Globus pallidus (tissue), 1 donor: ENCODE results near the gene FAM227B.
"Not testable (repeated sequence)": the region's sequence is repeated elsewhere in the genome, so short reads cannot be mapped to it uniquely, and the experiment has no call there.

Experiments
- DNase-seq: peaks from one replicate; pipeline ENCODE4 v3.0.0-alpha.2; 2015; ENCODE audit warnings: low spot score

Gene FAM227B, protein sequence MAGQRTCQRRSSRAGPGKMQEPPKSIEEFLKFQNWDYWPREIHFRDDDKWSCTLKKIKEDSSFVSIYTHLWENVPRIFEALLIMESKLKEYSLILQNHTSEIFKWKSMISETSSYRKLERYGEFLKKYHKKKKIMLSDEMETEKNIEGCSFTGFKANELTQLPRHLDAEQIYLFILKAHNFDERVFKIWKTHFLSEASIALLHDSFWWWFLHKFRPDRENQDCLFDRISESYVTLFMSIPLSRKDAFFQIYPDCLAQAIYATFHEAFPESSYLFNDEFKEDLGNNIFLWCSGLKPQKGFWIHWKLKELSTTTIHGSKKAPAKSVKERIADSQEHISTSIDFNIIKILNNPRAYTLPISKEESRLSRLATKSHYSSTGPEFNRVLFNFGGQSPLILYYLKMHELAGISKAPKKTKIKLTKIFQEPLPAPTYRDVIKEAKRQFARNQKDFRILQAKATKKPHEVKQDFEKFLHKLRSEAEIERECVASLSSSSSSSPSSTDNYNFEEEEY

GRCh38 chr15:49620658-49621368 lies at the start of gene FAM227B, which contains the start of gene DTWD1:
FAM227B (minus strand) TSS chr15:49620818; CDS start chr15:49615171, 5,647 bp downstream.
DTWD1 (plus strand) TSS chr15:49621048; CDS start chr15:49625168, 4,120 bp downstream.
- DNase-seq: peak; percentile 97

DNA sequence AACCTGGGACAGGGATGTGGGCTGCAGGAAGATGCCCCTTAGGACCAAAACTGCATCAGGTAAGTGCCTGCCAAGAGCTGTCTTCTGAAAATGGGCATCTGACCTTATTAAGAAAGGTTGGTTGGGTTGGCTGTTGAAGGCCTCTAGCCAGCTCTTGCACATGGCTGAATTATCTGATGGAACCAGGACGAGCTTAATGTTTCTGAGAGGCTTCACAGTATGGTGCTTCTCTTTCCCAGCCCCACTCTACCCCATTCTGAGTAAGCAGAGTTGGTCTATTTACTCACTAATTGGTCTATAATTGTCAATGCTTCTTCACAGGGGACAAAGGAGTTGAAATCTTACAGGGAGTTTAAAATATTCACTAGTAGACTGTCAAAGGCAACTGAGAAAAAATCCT lies 48.7 kb upstream of the FAM227B start:
- DNase-seq: no peak

DNA sequence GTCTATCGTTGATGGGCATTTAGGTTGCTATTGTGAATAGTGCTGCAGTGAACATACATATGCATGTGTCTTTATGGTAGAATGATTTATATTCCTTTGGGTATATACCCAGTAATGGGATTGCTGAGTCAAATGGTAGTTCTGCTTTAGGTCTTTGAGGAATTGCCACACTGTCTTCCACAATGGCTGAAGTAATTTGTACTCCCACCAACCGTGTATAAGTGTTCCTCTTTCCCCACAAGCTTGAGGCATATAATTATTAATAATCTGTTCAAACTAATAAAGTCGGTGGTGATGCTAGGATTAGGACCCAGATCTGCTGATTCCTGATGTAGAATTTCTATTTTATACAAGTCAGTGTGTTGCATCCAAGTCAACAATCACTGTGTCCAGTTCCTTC lies 45.9 kb upstream of the FAM227B start:
- DNase-seq: not testable (repeated sequence)

- DNase-seq: no peak
Observed at GRCh38 chr15:49664716-49665115, 44.1 kb upstream of the FAM227B start.

DNA sequence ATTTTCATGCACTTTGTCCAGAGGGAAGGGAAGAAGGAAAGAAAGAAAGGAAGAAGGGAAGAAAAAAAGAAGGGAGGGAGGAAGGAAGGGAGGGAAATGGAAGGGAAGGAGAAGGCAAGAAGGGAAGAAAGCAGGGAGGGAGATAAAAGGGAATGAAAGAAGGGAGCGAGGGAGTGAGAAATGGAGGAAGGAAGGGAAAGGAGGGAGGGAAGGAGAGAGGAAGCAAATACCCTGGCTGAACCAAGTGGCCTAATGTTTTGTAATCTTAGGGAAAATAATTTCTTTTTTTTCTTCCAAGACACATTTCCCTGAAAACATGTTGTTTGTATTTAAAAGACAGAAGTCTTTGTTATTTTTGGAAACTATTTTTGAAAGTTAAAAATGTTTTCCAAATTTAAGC lies 36.1 kb upstream of the FAM227B start:
- no peak for DNase-seq

- DNase-seq: no peak
Observed at GRCh38 chr15:49652922-49653321, 32.3 kb upstream of the FAM227B start.

DNA sequence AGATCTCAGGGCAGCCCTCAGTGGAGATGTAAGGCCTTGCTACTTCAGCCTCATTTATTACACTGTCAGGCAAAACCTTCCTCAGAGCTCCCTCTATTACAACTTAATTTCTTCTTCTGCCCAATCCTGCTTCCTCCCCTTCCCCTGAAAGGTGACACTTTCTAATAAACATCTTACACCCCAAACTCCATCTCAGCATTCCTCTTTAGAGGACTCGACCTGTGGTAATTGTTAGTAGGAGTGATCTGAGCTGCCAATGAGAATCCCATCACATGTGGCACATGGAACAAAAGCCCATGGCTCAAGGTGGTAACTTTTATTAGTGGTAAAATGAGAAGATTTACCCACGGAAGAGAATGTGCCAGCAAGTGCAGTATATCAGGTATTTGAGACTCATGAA lies 30.1 kb upstream of the FAM227B start:
- DNase-seq: no peak

DNA sequence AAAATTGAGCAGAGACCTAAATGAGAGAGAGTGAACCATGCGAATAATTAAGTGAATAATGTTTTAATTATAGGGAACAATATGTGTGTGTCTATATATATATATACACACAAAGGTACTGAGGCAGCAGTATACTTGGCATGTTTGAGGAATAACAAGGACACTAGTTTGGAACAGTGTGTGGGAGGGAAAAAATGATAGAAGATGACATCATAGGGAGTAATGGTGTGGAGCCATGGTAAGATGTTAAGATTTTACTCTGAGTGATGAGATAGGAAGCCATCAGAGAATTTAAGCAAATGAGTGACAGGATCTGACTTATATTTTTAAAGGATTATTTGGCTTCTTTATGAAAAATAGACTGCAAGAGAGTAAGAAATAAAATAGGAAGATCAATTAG lies 29.4 kb upstream of the FAM227B start:
- DNase-seq: no peak

GRCh38 chr15:49646891-49647290 lies 26.3 kb upstream of the FAM227B start:
- no peak for DNase-seq

- DNase-seq: no peak
Observed at GRCh38 chr15:49645941-49646340, 25.3 kb upstream of the FAM227B start.

DNA sequence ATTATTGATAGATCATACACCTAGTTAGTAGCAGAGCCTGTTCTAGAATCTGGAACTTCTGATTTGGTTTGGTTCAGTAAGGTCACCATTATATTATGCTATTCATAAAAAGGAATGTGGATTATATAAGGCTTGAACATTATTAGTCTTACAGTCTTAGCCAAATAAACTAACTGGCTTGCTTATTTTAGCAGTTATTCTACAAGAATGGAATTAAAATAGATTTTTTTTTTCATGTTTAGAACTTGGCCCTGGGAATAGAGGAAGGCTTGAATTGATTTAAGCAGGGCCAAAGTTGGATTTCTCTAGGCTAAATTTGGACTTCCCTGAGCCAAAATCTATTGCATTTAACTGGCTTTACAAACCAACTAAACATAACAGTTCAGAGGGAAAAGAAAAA lies 24.7 kb upstream of the FAM227B start:
- peak; percentile 11 for DNase-seq

GRCh38 chr15:49644364-49644794 lies 23.8 kb upstream of the FAM227B start:
- no peak for DNase-seq

- DNase-seq: no peak
Observed at GRCh38 chr15:49637857-49638256, 17.2 kb upstream of the FAM227B start.

DNA sequence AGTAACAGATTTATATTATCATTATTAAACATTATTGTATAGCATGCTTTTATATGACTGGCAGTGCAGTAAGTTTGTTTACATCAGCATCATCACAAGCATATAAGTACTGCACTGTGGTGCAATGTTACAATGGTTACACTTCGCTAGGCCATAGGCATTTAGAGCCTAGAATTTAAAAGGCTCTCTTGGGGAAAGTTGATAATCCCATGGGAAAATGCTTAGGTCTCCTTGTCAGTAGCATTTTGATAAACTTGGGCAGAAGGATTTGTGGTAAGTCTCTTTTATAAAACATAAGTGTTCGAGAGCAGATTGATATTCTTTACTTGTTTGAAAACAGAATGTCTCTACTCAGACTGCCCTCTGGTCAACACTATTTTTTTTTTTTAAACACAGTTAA lies 7.8 kb upstream of the FAM227B start:
- DNase-seq: no peak

DNA sequence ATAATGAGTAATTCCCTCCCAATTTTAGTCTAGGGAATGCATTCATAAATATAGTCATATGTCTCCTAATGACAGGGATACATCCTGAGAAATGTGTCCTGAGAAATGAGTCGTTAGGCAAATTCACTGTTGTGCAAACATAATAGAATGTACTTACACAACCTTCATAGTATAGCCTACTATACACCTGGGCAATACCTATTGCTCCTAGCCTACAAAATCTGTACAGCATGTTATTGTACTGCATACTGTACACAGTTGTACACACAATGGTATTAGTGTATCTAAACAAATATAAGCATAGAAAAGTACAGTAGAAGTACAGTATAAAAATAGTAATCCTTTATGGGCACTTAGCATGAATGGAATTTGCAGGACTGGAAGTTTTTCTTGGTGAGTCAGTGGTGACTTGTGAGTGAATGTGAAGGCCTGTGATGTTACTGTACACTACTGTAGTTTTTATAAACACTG lies 6.8 kb upstream of the FAM227B start:
- DNase-seq: no peak

DNA sequence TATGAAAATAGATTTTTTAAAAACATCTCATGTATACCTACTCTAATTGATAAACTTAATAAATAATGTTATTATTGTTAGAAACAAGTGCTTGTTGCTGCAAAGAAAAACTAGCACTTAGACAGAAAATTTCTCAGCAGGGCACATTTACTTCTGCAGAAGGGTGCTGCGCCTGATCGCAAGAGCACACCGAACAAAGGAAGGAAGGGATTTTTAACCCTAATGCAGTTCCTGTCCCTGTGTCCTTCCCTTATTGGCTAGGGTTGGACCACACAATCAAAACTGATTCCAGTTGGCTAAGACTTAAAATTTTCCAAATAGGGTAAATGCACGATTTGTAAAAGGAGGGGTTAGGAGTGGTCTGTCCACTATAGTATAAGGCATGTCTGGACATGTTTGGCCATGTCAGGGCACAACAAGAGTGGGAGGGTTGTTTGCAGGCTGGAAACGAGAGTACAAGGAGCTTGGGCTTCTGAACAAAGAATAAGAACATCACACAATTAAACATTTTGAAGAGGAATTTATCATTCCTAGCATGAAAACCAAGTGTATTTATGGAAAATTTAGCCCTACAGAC lies 4.9 kb upstream of the FAM227B start:
- DNase-seq: no peak

DNA sequence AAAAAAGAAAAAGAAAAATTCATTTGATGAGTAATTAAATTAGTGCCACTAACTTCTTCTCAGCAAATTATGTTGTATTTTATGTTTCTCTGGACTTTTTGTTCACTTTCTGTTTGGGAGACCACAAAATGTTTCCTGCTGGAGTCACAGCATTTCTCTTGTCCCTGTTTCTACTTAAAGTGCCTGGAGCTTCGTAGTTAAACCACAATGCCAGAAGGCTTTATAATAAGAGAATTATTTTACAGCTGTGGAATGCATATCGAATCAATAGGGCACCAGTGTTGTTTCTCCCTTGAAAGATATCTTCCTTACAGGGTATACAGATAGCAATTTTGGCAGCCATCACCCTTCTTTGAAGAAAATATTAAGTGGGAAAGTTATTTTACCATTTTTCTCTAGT lies 3.4 kb upstream of the FAM227B start:
- DNase-seq: no peak

- no peak for DNase-seq
Observed at GRCh38 chr15:49622561-49622960, 1.9 kb upstream of the FAM227B start.

- no peak for DNase-seq
Observed at GRCh38 chr15:49621887-49622286, 1.3 kb upstream of the FAM227B start.

- peak; percentile 17 for DNase-seq
Observed at GRCh38 chr15:49621401-49621811, 788 bp upstream of the FAM227B start.

- DNase-seq: no peak
Observed at GRCh38 chr15:49620199-49620598, 419 bp downstream of the FAM227B start.

DNA sequence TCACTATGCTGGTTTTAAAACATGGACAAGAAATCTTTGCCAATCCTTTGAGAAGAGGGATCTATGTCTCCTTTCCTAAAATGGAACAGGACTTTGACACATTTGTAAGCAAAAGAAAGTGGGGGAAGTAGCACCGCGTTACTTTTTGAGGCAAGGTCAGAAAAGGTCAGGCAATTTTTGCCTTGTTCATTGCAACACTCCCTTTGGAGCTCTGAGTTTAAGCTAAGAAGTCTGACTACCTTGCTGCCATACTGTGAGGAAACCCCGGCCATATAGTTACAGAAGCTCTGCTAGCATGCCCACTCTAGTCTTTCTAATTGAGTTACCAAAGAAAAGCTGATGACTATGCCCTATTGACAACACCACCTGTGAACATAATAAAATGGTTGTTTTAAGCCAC lies 1.4 kb downstream of the FAM227B start:
- DNase-seq: no peak

DNA sequence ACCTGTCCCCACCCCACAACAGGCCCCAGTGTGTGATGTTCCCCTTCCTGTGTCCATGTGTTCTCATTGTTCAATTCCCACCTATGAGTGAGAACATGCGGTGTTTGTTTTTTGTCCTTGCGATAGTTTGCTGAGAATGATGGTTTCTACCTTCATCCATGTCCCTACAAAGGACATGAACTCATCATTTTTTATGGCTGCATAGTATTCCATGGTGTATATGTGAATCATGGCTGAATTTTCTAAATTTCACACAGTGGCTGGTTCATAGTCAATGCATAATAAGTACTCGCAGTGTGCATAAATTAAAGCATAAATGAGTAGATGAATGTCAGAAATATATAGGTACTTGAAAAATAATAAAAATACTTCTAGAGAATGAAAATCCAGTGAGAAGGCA lies 8.4 kb downstream of the FAM227B start:
- not testable (repeated sequence) for DNase-seq
